IMR-90 (cell line): ENCODE data around the gene PAXIP1. TPM values are rescaled to one million over a fixed set of nuclear protein-coding genes. Genes with fewer than 3 reads are reported as not detected.

ENCODE experiments used
- ATAC-seq: fragments of 200-7000 bp; cut with Tn5 transposase; 2 replicates; pipeline ENCODE4 v1.9.1; 2020; ENCODE audit warnings: low read depth, mild to moderate bottlenecking, moderate library complexity
- BruUV-seq: library from RNA; stranded (reverse); fragments of 400-500 nt; replicated peaks from 2 replicates; lab custom pipeline; 2021; lab: Mats Ljungman, UMichigan
- CTCF ChIA-PET: fragments of 300-600 bp; formaldehyde crosslinking; extraction: SDS; loops from one replicate; lab custom pipeline; 2021; ENCODE audit warnings: antibody characterized with exemption; lab: Yijun Ruan, JAX
- POLR2A ChIA-PET: fragments of 300-600 bp; sonication (Branson Sonifier 250); formaldehyde crosslinking; loops from one replicate; lab custom pipeline; 2022; ENCODE audit warnings: antibody characterized with exemption; ENCODE audit not compliant: unreplicated experiment; lab: Charles Lee
- DNase-seq: peaks from one replicate; pipeline ENCODE4 v3.0.0; 2013
- H2AFZ ChIP-seq: replicated peaks from 2 replicates; pipeline ENCODE3; 2013; ENCODE audit warnings: low read length, mild to moderate bottlenecking; ENCODE audit not compliant: poor library complexity
- H2AK5ac ChIP-seq: 2 replicates; pipeline ENCODE4 v1.6.1; 2013; ENCODE audit warnings: low read depth, low read length, inconsistent platforms
- H2AK9ac ChIP-seq: replicated peaks from 2 replicates; pipeline ENCODE3; 2013; ENCODE audit warnings: mild to moderate bottlenecking, low read depth, low read length, moderate library complexity; ENCODE audit not compliant: poor library complexity
- H2BK120ac ChIP-seq: 2 replicates; pipeline ENCODE4 v1.6.1; 2013; ENCODE audit warnings: low read depth, low read length, inconsistent platforms
- H2BK15ac ChIP-seq: 3 replicates; pipeline ENCODE4 v1.6.1; 2013; ENCODE audit warnings: low read depth, low read length, inconsistent platforms
- H2BK20ac ChIP-seq: 2 replicates; pipeline ENCODE4 v1.6.1; 2013; ENCODE audit warnings: low read depth, mild to moderate bottlenecking, inconsistent platforms, low read length, moderate library complexity
- H2BK5ac ChIP-seq: 2 replicates; pipeline ENCODE4 v1.6.1; 2013; ENCODE audit warnings: mild to moderate bottlenecking, low read depth, low read length, inconsistent platforms; ENCODE audit not compliant: poor library complexity, severe bottlenecking
- H3K14ac ChIP-seq: replicated peaks from 2 replicates; pipeline ENCODE4 v1.6.1; 2013; ENCODE audit warnings: low read depth, low read length, inconsistent platforms
- H3K18ac ChIP-seq: 2 replicates; pipeline ENCODE4 v1.6.1; 2013; ENCODE audit warnings: low read depth, low read length, control low read depth
- H3K23ac ChIP-seq: 2 replicates; pipeline ENCODE4 v1.6.1; 2013; ENCODE audit warnings: low read depth, low read length, inconsistent platforms
- H3K27ac ChIP-seq: 2 replicates; pipeline ENCODE4 v1.5.1; 2013; ENCODE audit warnings: mild to moderate bottlenecking, control low read depth, low read length; ENCODE audit not compliant: insufficient read depth
- H3K27me3 ChIP-seq: 2 replicates; pipeline ENCODE4 v1.6.1; 2013; ENCODE audit warnings: low read length; ENCODE audit not compliant: control insufficient read depth, insufficient read depth
- H3K36me3 ChIP-seq: 2 replicates; pipeline ENCODE4 v1.6.1; 2013; ENCODE audit warnings: low read length, mixed read lengths; ENCODE audit not compliant: control insufficient read depth, insufficient read depth
- H3K4ac ChIP-seq: 2 replicates; pipeline ENCODE4 v1.6.1; 2013; ENCODE audit warnings: low read depth, low read length, inconsistent platforms
- H3K4me1 ChIP-seq: 2 replicates; pipeline ENCODE4 v1.6.1; 2013; ENCODE audit warnings: low read length, mixed read lengths; ENCODE audit not compliant: control insufficient read depth, insufficient read depth
- H3K4me2 ChIP-seq: 2 replicates; pipeline ENCODE4 v1.6.1; 2013; ENCODE audit warnings: low read depth, mild to moderate bottlenecking, control low read depth, low read length, moderate library complexity
- H3K4me3 ChIP-seq: 2 replicates; pipeline ENCODE4 v1.5.1; 2013; ENCODE audit warnings: low read depth, mild to moderate bottlenecking, control low read depth, low read length, moderate library complexity; ENCODE audit not compliant: insufficient read depth
- H3K56ac ChIP-seq: 2 replicates; pipeline ENCODE4 v1.6.1; 2013; ENCODE audit warnings: low read length, inconsistent platforms; ENCODE audit not compliant: insufficient read depth; ENCODE audit errors: extremely low read depth
- H3K79me1 ChIP-seq, 2 experiments: 2 replicates each; pipeline ENCODE4 v1.6.1; 2013; ENCODE audit warnings: low read length in 2 of 2, inconsistent platforms in 1 of 2, low read depth in 1 of 2
- H3K9ac ChIP-seq: 2 replicates; pipeline ENCODE4 v1.6.1; 2013; ENCODE audit warnings: low read depth, low read length, control low read depth
- H3K9me1 ChIP-seq: 2 replicates; pipeline ENCODE4 v1.6.1; 2013; ENCODE audit warnings: low read length, inconsistent platforms; ENCODE audit not compliant: insufficient read depth
- H3K9me3 ChIP-seq: 2 replicates; pipeline ENCODE4 v1.6.1; 2013; ENCODE audit warnings: low read length; ENCODE audit not compliant: control insufficient read depth, insufficient read depth
- H4K20me1 ChIP-seq: 2 replicates; pipeline ENCODE4 v1.6.1; 2013; ENCODE audit warnings: low read length, inconsistent platforms; ENCODE audit not compliant: insufficient read depth
- H4K5ac ChIP-seq: 2 replicates; pipeline ENCODE4 v1.6.1; 2013; ENCODE audit warnings: mild to moderate bottlenecking, low read depth, low read length, control low read depth
- H4K8ac ChIP-seq, 2 experiments: 2 replicates each; pipeline ENCODE4 v1.6.1; 2013; ENCODE audit warnings: low read depth in 2 of 2, low read length in 2 of 2, control low read depth in 1 of 2, inconsistent platforms in 1 of 2
- H4K91ac ChIP-seq: 2 replicates; pipeline ENCODE4 v1.6.1; 2013; ENCODE audit warnings: low read depth, low read length, inconsistent platforms; ENCODE audit not compliant: insufficient read depth
- MAFK ChIP-seq: IDR thresholded peaks from 2 replicates; pipeline ENCODE4 v1.6.1; 2012; ENCODE audit warnings: low read depth, low read length, improper control_type of control experiment
- WGBS, 2 experiments: methylation state at CpG; one replicate each; pipeline versions ENCODE4 v1.1.5 to v1.1.7; 2013; ENCODE audit warnings: missing lambda C conversion rate in 2 of 2; ENCODE audit not compliant: insufficient read length in 1 of 2; ENCODE audit errors: extremely low coverage in 2 of 2; 5-methylcytosine and 5-hydroxymethylcytosine counted together
- dilution Hi-C: fragments of 300-500 bp; cut with HindIII; formaldehyde crosslinking; loops from one replicate; pipeline ENCODE4 v1.14.3; 2018; ENCODE audit warnings: low sequenced_read_pairs; ENCODE audit not compliant: unreplicated experiment
- in situ Hi-C: fragments of 300-500 bp; cut with MboI; formaldehyde crosslinking; loops from 3 replicates; pipeline ENCODE4 v1.14.3; 2019; ENCODE audit warnings: low sequenced_read_pairs, inconsistent platforms, mixed read lengths
- intact Hi-C: fragments of 100-400 bp; cut with micrococcal nuclease; formaldehyde crosslinking; loops from 2 replicates; pipeline ENCODE4 v1.10.0; 2022
- polyA plus RNA-seq, 3 experiments: library from polyadenylated mRNA; depleted of rRNA; stranded (reverse); fragments of >200 nt; gene quantifications; 2 replicates each; pipeline ENCODE4 v1.2.3, GENCODE V29; 2012; ENCODE audit warnings: low replicate concordance in 1 of 3
- total RNA-seq: library from RNA; depleted of rRNA; stranded (reverse); fragments of >200 nt; gene quantifications from 2 replicates; pipeline ENCODE4 v1.2.3, GENCODE V29; 2012
- TF ChIP-seq, protein P1 (sequence below): conservative IDR thresholded peaks from 2 replicates; pipeline ENCODE4 v1.5.1; 2012; ENCODE audit warnings: mild to moderate bottlenecking, low read depth, low read length, improper control_type of control experiment

PAXIP1 gene
- total and polyA plus RNA-seq, 2 of the 4 experiments (the other 2 are of a cell fraction) = 7.3 to 8.7 TPM

- no TSS peak for BruUV-seq
- H3K9me3 ChIP-seq = no peaks in the 10 kb centered on the region
- POLR2A ChIA-PET = no interaction called here
These were observed 17.7 kb downstream of the PAXIP1 start for GRCh38 chr7:154985230-154985629.

More at GRCh38 chr7:154985230-154985629, 17.7 kb downstream of the PAXIP1 start:
- H2BK20ac ChIP-seq = no peak overlapping the region
- intact Hi-C loops (no loop called here), in situ Hi-C loops (no loop called here), dilution Hi-C loops (no loop called here)
- no peak overlapping the region for H3K4ac ChIP-seq
- H3K56ac ChIP-seq = no peak overlapping the region
- no peak overlapping the region for H3K18ac ChIP-seq
- H3K36me3 ChIP-seq = peaks cover 13% of the 10 kb centered on the region
- H2BK120ac ChIP-seq = no peak overlapping the region
- DNase-seq = no peak
- no peaks in the 10 kb centered on the region for H3K4me1 ChIP-seq
- no peak overlapping the region for H2BK5ac ChIP-seq
- no peak overlapping the region for H2BK15ac ChIP-seq
- no peak for ATAC-seq
- H3K4me2 ChIP-seq = no peak overlapping the region
- no peak overlapping the region for H3K9ac ChIP-seq
- no peak overlapping the region for H2AK5ac ChIP-seq
- H4K20me1 ChIP-seq = no peaks in the 10 kb centered on the region
- no peak overlapping the region for H3K4me3 ChIP-seq
- no peak overlapping the region for H2AK9ac ChIP-seq
- TF ChIP-seq, protein P1, sequence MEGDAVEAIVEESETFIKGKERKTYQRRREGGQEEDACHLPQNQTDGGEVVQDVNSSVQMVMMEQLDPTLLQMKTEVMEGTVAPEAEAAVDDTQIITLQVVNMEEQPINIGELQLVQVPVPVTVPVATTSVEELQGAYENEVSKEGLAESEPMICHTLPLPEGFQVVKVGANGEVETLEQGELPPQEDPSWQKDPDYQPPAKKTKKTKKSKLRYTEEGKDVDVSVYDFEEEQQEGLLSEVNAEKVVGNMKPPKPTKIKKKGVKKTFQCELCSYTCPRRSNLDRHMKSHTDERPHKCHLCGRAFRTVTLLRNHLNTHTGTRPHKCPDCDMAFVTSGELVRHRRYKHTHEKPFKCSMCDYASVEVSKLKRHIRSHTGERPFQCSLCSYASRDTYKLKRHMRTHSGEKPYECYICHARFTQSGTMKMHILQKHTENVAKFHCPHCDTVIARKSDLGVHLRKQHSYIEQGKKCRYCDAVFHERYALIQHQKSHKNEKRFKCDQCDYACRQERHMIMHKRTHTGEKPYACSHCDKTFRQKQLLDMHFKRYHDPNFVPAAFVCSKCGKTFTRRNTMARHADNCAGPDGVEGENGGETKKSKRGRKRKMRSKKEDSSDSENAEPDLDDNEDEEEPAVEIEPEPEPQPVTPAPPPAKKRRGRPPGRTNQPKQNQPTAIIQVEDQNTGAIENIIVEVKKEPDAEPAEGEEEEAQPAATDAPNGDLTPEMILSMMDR = no peak
- no peak for TF ChIP-seq MAFK
- 100% methylated on average over 1 of the region's 6 CpGs; no CpG with 5 or more reads in 1 of the 2 experiments for WGBS, 2 experiments
- no peaks in the 10 kb centered on the region for H3K27me3 ChIP-seq
- no peak overlapping the region for H4K8ac ChIP-seq
- no peak overlapping the region for H2AFZ ChIP-seq
- H4K91ac ChIP-seq = no peak overlapping the region
- no peak overlapping the region for H4K5ac ChIP-seq
- no peak overlapping the region for H3K14ac ChIP-seq
- peaks cover 6% of the 10 kb centered on the region; the same call in 1 of the 2 replicates for H3K9me1 ChIP-seq
- CTCF ChIA-PET = no interaction called here
- no peak overlapping the region for H3K23ac ChIP-seq
- H3K27ac ChIP-seq = no peak overlapping the region
- peaks cover 6 to 7% of the 10 kb centered on the region in 2 experiments; a peak in 3 of 4 replicates for H3K79me1 ChIP-seq
